GM21825 (cell line): Measurements from ENCODE around the gene ASPSCR1.

Experiments used
- ATAC-seq: cut with Tn5 transposase; IDR thresholded peaks from one replicate; pipeline ENCODE4 v1.9.1; 2021; ENCODE audit warnings: mild to moderate bottlenecking, moderate library complexity; ENCODE audit not compliant: unreplicated experiment

Gene ASPSCR1

GRCh38 chr17:81998691-81999438 is 21.4 kb downstream of the ASPSCR1 start:
- no peak for ATAC-seq

- ATAC-seq = no peak
Measured at GRCh38 chr17:81999587-81999975, 22.2 kb downstream of the ASPSCR1 start.

- no peak for ATAC-seq
Measured at GRCh38 chr17:81999976-82000802, 22.8 kb downstream of the ASPSCR1 start.

GRCh38 chr17:82000803-82001570 is 23.6 kb downstream of the ASPSCR1 start:
- no peak for ATAC-seq

- ATAC-seq = no peak
Measured at GRCh38 chr17:82001571-82002056, 24.2 kb downstream of the ASPSCR1 start.

GRCh38 chr17:82003411-82004381 is 26.3 kb downstream of the ASPSCR1 start:
- no peak for ATAC-seq

- ATAC-seq = no peak
Measured at GRCh38 chr17:82004517-82005455, 27.4 kb downstream of the ASPSCR1 start.

- ATAC-seq = no peak
Measured at GRCh38 chr17:82005701-82006348, 28.4 kb downstream of the ASPSCR1 start.

GRCh38 chr17:82006468-82007227 is 29.2 kb downstream of the ASPSCR1 start:
- no peak for ATAC-seq

GRCh38 chr17:82007228-82007494 is 29.7 kb downstream of the ASPSCR1 start:
- ATAC-seq = no peak

GRCh38 chr17:82007495-82008257 is 30.2 kb downstream of the ASPSCR1 start:
- no peak for ATAC-seq

GRCh38 chr17:82008258-82008940 is 31.0 kb downstream of the ASPSCR1 start:
- no peak for ATAC-seq

- ATAC-seq = no peak
Measured at GRCh38 chr17:82008941-82009405, 31.5 kb downstream of the ASPSCR1 start.

- ATAC-seq = no peak
Measured at GRCh38 chr17:82009413-82009812, 32.0 kb downstream of the ASPSCR1 start.

- no peak for ATAC-seq
Measured at GRCh38 chr17:82010575-82011525, 33.4 kb downstream of the ASPSCR1 start.
